OCI-LY1 (cell line): Measurements from ENCODE around the gene BIVM.

Experiments used
- EZH2 ChIP-seq: fragments of 200-600 bp; sonication (generic), shearing (Covaris generic); IDR thresholded peaks from 2 replicates; pipeline ENCODE4 v1.8.0; 2017; ENCODE audit warnings: borderline replicate concordance, mixed run types, mild to moderate bottlenecking, antibody characterized with exemption, low read length, moderate library complexity, mixed read lengths
- TF ChIP-seq, protein P1 (sequence below): fragments of 200-600 bp; sonication (generic), shearing (Covaris generic); IDR thresholded peaks from 2 replicates; pipeline ENCODE4 v1.5.1; 2017; ENCODE audit warnings: mild to moderate bottlenecking, antibody characterized with exemption, low read length, moderate library complexity, mixed read lengths

DNA sequence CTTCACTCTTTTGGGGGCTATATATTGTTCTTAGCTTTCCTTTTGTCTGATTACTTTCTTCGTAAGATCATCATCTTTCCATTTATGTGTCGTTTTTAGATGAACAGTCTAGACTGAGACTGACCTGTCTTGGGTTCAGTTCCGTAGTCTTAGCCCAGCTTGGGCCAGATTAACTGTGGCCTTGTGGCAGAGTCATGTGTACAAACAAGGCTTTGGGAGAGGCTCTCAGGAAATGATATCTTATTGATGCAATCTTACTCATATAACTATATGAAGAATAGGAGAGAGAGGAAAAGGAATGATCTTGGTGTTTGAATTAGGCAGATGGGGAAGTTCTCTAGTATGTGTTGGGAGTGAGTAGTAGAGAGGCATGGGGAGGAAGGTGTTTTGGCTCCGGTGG, 40.1 kb downstream of the BIVM start:
- TF ChIP-seq, protein P1, sequence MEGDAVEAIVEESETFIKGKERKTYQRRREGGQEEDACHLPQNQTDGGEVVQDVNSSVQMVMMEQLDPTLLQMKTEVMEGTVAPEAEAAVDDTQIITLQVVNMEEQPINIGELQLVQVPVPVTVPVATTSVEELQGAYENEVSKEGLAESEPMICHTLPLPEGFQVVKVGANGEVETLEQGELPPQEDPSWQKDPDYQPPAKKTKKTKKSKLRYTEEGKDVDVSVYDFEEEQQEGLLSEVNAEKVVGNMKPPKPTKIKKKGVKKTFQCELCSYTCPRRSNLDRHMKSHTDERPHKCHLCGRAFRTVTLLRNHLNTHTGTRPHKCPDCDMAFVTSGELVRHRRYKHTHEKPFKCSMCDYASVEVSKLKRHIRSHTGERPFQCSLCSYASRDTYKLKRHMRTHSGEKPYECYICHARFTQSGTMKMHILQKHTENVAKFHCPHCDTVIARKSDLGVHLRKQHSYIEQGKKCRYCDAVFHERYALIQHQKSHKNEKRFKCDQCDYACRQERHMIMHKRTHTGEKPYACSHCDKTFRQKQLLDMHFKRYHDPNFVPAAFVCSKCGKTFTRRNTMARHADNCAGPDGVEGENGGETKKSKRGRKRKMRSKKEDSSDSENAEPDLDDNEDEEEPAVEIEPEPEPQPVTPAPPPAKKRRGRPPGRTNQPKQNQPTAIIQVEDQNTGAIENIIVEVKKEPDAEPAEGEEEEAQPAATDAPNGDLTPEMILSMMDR = no peak
- no peak for TF ChIP-seq EZH2
